ENCODE measurements around the gene IRF2BP2. TPM values are rescaled to one million over a fixed set of nuclear protein-coding genes. Genes with fewer than 3 reads are reported as not detected.
A peak's percentile ranks its signal among the peaks of the same experiment; 100 is the strongest.
"Not testable (repeated sequence)": the region's sequence is repeated elsewhere in the genome, so short reads cannot be mapped to it uniquely, and the experiment has no call there.

The IRF2BP2 gene
- total RNA-seq, 1 donor = 79.4 TPM

DNA sequence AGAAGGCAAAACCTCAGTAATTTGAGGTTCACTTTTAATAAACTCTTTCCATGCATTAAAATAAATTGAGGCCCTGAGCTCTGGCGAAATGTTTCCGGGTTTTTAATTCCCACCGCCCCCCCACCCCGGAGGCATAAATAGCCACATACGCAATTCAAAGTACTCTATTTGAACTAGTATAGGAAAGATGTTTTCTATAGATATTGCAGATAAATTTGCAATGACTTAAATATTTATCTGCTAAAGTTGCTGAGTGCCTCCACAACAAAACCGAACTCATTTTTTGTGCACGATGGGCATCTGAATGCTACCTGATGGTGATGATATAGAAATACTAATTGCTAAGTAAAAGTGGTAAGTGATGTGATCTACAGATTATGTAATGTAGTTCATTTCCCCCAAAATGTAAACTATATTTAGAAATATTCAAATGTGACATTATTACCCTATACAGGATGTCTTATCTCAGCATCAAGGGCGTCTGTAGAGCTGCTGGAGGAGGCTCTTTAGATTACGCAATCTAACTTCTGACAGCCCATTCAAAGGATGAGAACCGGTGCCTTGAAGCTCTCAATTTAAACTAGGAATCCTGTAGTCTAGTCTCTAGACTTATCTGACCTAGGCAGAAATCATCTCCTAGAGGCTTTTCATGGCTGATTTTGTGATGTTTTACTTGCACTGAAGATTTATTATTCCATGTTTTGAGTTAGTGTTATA is 8.5 kb downstream of the IRF2BP2 start:
- H3K4me3 ChIP-seq (ENCODE audit: low read depth, low read length) = no peak overlapping the region
- TF ChIP-seq CTCF (IDR thresholded peaks at IDR 0.05; ENCODE audit: insufficient read depth, low read length) = no peak
- peak; percentile 69 for DNase-seq (ENCODE audit: low read depth)

- peak; percentile 71 for DNase-seq (ENCODE audit: low read depth)
- H3K4me3 ChIP-seq (ENCODE audit: low read depth, low read length) = peak overlapping the region; percentile 28
- no peak for TF ChIP-seq CTCF (IDR thresholded peaks at IDR 0.05; ENCODE audit: insufficient read depth, low read length)
Measured at GRCh38 chr1:234600418-234601281, 9.3 kb downstream of the IRF2BP2 start.

DNA sequence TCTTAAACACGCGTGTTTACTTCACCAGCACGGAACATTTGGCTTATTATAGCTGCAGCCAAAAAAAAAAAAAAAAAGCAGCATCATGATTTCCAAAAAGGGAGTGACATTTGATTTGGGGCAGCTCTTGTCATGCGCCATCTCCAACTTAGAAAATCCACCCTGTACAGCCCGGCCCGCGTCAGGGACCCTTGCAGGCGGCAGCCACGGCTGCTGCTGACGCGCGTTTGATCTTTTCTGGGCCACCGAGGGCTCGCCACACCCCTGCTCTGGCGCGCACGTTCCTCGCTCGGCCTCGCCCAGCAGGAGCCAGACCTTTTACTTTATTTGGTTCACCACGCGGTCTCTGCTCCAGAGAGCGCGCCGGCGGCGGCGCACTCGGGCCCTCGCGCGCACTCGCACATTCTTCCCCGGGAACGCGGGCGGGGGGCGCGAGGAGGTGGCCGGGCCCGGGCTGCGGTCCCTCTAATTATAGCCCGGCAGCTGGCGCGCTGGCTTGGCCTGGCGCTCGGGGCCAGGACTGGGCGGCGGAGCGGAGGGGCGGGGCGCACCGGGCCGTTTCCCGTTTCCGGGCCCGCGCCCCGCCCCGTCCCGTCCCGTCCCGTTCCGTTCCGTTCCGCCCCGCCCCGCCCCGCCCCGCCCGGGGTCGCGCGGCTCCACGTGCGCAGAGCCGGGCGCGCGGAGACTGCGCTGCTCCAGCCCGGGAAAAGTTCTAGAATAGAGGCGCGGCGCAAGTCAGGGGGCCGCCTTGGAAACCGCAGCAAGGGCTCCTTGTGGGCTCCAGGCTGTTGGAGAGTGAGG is 10.2 kb downstream of the IRF2BP2 start:
- no peak for TF ChIP-seq CTCF (IDR thresholded peaks at IDR 0.05; ENCODE audit: insufficient read depth, low read length)
- H3K4me3 ChIP-seq (ENCODE audit: low read depth, low read length) = peak overlapping the region; percentile 62
- DNase-seq (ENCODE audit: low read depth) = peak; percentile 84

GRCh38 chr1:234598974-234599616 is 10.9 kb downstream of the IRF2BP2 start:
- H3K4me3 ChIP-seq (ENCODE audit: low read depth, low read length) = peak overlapping the region; percentile 62
- DNase-seq (ENCODE audit: low read depth) = peak; percentile 57
- TF ChIP-seq CTCF (IDR thresholded peaks at IDR 0.05; ENCODE audit: insufficient read depth, low read length) = no peak

- TF ChIP-seq CTCF (IDR thresholded peaks at IDR 0.05; ENCODE audit: insufficient read depth, low read length) = peak; percentile 58
- H3K4me3 ChIP-seq (ENCODE audit: low read depth, low read length) = no peak overlapping the region
- peak; percentile 72 for DNase-seq (ENCODE audit: low read depth)
Measured at GRCh38 chr1:234597894-234598293, 12.1 kb downstream of the IRF2BP2 start.

DNA sequence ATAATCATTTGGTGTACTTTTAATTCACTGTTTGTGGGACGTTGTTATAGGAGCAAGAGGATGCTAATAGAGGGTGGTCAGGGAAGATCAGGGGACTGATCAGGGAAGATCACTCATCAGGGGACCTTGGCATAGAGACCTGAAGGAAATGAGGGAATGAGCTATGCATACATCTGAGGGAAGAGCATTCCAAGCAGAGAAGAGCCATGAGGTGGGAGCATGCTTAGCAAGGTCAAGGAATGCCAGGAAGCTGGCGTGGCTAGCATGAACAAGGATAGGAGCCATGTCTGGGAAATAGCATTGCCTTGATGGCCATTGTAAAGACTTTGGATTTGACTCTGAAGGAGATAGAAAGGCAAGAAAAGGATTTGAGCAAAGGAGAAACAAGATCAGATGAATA is 14.1 kb downstream of the IRF2BP2 start:
- no peak for TF ChIP-seq CTCF (IDR thresholded peaks at IDR 0.05; ENCODE audit: insufficient read depth, low read length)
- DNase-seq (ENCODE audit: low read depth) = no peak
- no peak overlapping the region for H3K4me3 ChIP-seq (ENCODE audit: low read depth, low read length)

- not testable (repeated sequence) for DNase-seq (ENCODE audit: low read depth)
Measured at GRCh38 chr1:234594575-234594974, 15.4 kb downstream of the IRF2BP2 start.

More at GRCh38 chr1:234594575-234594974, 15.4 kb downstream of the IRF2BP2 start:
- not testable (repeated sequence) for H3K4me3 ChIP-seq (ENCODE audit: low read depth, low read length)
